Suppressor macrophage treated with lipopolysaccharide for 4 hours (primary cell): Measurements from ENCODE around the gene PRIM2.
"Not testable (repeated sequence)": the region's sequence is repeated elsewhere in the genome, so short reads cannot be mapped to it uniquely, and the experiment has no call there.

Experiments
- DNase-seq: peaks from one replicate; pipeline ENCODE4 v3.0.0-alpha.2; 2020

PRIM2 gene

GRCh38 chr6:57317060-57317943 is at the start of gene PRIM2:
TSS of gene PRIM2 (plus strand) at chr6:57317630. CDS start at chr6:57318446, 816 bp downstream.
- DNase-seq, result peak; percentile 86

- no peak for DNase-seq
Observed at GRCh38 chr6:57268294-57268640, 49.2 kb upstream of the PRIM2 start.

- not testable (repeated sequence) for DNase-seq
Observed at GRCh38 chr6:57274113-57274824, 43.2 kb upstream of the PRIM2 start.

- DNase-seq, result no peak
Observed at GRCh38 chr6:57275384-57275783, 42.0 kb upstream of the PRIM2 start.

- DNase-seq, result no peak
Observed at GRCh38 chr6:57276946-57277345, 40.5 kb upstream of the PRIM2 start.

- DNase-seq, result no peak
Observed at GRCh38 chr6:57278570-57278969, 38.9 kb upstream of the PRIM2 start.

GRCh38 chr6:57279013-57279412 is 38.4 kb upstream of the PRIM2 start:
- no peak for DNase-seq

GRCh38 chr6:57283106-57283505 is 34.3 kb upstream of the PRIM2 start:
- no peak for DNase-seq

- DNase-seq, result no peak
Observed at GRCh38 chr6:57283911-57284455, 33.4 kb upstream of the PRIM2 start.

- not testable (repeated sequence) for DNase-seq
Observed at GRCh38 chr6:57288136-57288535, 29.3 kb upstream of the PRIM2 start.

- not testable (repeated sequence) for DNase-seq
Observed at GRCh38 chr6:57293472-57293871, 24.0 kb upstream of the PRIM2 start.

GRCh38 chr6:57294862-57295445 is 22.5 kb upstream of the PRIM2 start:
- DNase-seq, result no peak

GRCh38 chr6:57297505-57297904 is 19.9 kb upstream of the PRIM2 start:
- no peak for DNase-seq

- DNase-seq, result no peak
Observed at GRCh38 chr6:57298741-57299140, 18.7 kb upstream of the PRIM2 start.

GRCh38 chr6:57301757-57302156 is 15.7 kb upstream of the PRIM2 start:
- no peak for DNase-seq

GRCh38 chr6:57302477-57302876 is 15.0 kb upstream of the PRIM2 start:
- no peak for DNase-seq

GRCh38 chr6:57303931-57304681 is 13.3 kb upstream of the PRIM2 start:
- no peak for DNase-seq

GRCh38 chr6:57305107-57305506 is 12.3 kb upstream of the PRIM2 start:
- no peak for DNase-seq

- DNase-seq, result no peak
Observed at GRCh38 chr6:57305761-57306160, 11.7 kb upstream of the PRIM2 start.

- DNase-seq, result no peak
Observed at GRCh38 chr6:57306273-57306672, 11.2 kb upstream of the PRIM2 start.

GRCh38 chr6:57307850-57308249 is 9.6 kb upstream of the PRIM2 start:
- DNase-seq, result no peak

- DNase-seq, result not testable (repeated sequence)
Observed at GRCh38 chr6:57308755-57309154, 8.7 kb upstream of the PRIM2 start.
